Panc1 (cell line): Measurements from ENCODE around the gene FBN1. TPM values are rescaled to one million over a fixed set of nuclear protein-coding genes. Genes with fewer than 3 reads are reported as not detected.
A peak's percentile ranks its signal among the peaks of the same experiment; 100 is the strongest.

Source experiments
- ATAC-seq: fragments of 200-7000 bp; cut with Tn5 transposase; 2 replicates; pipeline ENCODE4 v1.9.1; 2020; ENCODE audit warnings: mild to moderate bottlenecking, moderate library complexity
- Bru-seq: library from RNA; stranded (reverse); fragments of 400-500 nt; gene quantifications from one replicate; lab custom pipeline; 2021; lab: Mats Ljungman, UMichigan
- BruChase-seq, 2 experiments: library from RNA; stranded (reverse); fragments of 400-500 nt; gene quantifications; one replicate each; lab custom pipeline; 2021; lab: Mats Ljungman, UMichigan
- BruUV-seq: library from RNA; stranded (reverse); fragments of 400-500 nt; replicated peaks from 2 replicates; lab custom pipeline; 2021; lab: Mats Ljungman, UMichigan
- CTCF ChIA-PET: fragments of 300-600 bp; sonication (Branson Sonifier 250); formaldehyde crosslinking; loops from one replicate; lab custom pipeline; 2022; ENCODE audit warnings: antibody characterized with exemption; lab: Charles Lee
- POLR2A ChIA-PET: fragments of 300-600 bp; sonication (Branson Sonifier 250); formaldehyde crosslinking; loops from one replicate; lab custom pipeline; 2022; ENCODE audit warnings: antibody characterized with exemption; lab: Charles Lee
- DNase-seq: peaks from one replicate; pipeline ENCODE4 v3.0.0-alpha.2; 2010; ENCODE audit warnings: low read depth, low spot score
- H3K27ac ChIP-seq: 2 replicates; pipeline ENCODE4 v1.5.1; 2011; ENCODE audit warnings: mild to moderate bottlenecking, low read length, inconsistent platforms
- H3K27me3 ChIP-seq: fragments of 200-500 bp; sonication (Bioruptor generic); 2 replicates; pipeline ENCODE4 v1.6.0; 2014; ENCODE audit warnings: low read length, inconsistent platforms; ENCODE audit not compliant: control insufficient read depth, insufficient read depth
- H3K36me3 ChIP-seq: fragments of 200-500 bp; sonication (Bioruptor generic); 2 replicates; pipeline ENCODE4 v1.5.1; 2014; ENCODE audit warnings: inconsistent platforms, mild to moderate bottlenecking, low read length, moderate library complexity; ENCODE audit not compliant: control insufficient read depth, insufficient read depth
- H3K4me1 ChIP-seq: 2 replicates; pipeline ENCODE4 v1.5.1; 2011; ENCODE audit warnings: inconsistent platforms, mild to moderate bottlenecking, low read length, moderate library complexity; ENCODE audit not compliant: control insufficient read depth, insufficient read depth
- H3K4me3 ChIP-seq, 2 experiments: 2 replicates each; pipeline ENCODE4 v1.5.1; 2011 to 2012; ENCODE audit warnings: low read depth in 2 of 2, low read length in 2 of 2, mild to moderate bottlenecking in 2 of 2, inconsistent platforms in 1 of 2, moderate library complexity in 1 of 2
- H3K9me3 ChIP-seq: fragments of 200-500 bp; sonication (Bioruptor generic); 2 replicates; pipeline ENCODE4 v1.5.1; 2014; ENCODE audit warnings: low read depth, mild to moderate bottlenecking, inconsistent platforms, low read length, moderate library complexity; ENCODE audit not compliant: control insufficient read depth, insufficient read depth
- CTCF ChIP-seq: fragments of 450-650 bp; IDR thresholded peaks from 2 replicates; pipeline ENCODE4 v1.5.1; 2017; ENCODE audit warnings: mild to moderate bottlenecking
- POLR2AphosphoS5 ChIP-seq: IDR thresholded peaks from 2 replicates; pipeline ENCODE4 v1.6.1; 2012; ENCODE audit warnings: mild to moderate bottlenecking, low read depth, low read length, moderate library complexity
- REST ChIP-seq, 2 experiments: IDR thresholded peaks; 2 replicates each; pipeline ENCODE4 v1.6.1; 2011 to 2012; ENCODE audit warnings: low read depth in 2 of 2, control low read depth in 1 of 2, low read length in 1 of 2, mild to moderate bottlenecking in 1 of 2, moderate library complexity in 1 of 2; ENCODE audit not compliant: insufficient read depth in 1 of 2
- SIN3A ChIP-seq: IDR thresholded peaks from 2 replicates; pipeline ENCODE4 v1.6.1; 2012; ENCODE audit warnings: low read depth, mild to moderate bottlenecking, low read length, moderate library complexity, borderline replicate concordance; ENCODE audit not compliant: insufficient read depth
- TCF7L2 ChIP-seq: IDR thresholded peaks from 2 replicates; pipeline ENCODE4 v1.6.1; 2011; ENCODE audit warnings: mild to moderate bottlenecking, low read depth, low read length, inconsistent platforms
- in situ Hi-C: cut with HindIII; loops from 2 replicates; pipeline ENCODE4 v1.10.0; 2016; ENCODE audit warnings: low sequenced_read_pairs, low pct_unique_long_range_greater_than_20kb
- intact Hi-C: fragments of 100-400 bp; cut with micrococcal nuclease; formaldehyde crosslinking; loops from one replicate; pipeline ENCODE4 v1.10.0; 2022; ENCODE audit not compliant: unreplicated experiment
- long read RNA-seq: library from polyadenylated mRNA; unstranded; transcript quantifications from one replicate; pipeline ENCODE4 v2.0.0, GENCODE V29; 2021; ENCODE audit not compliant: unreplicated experiment
- polyA plus RNA-seq: library from polyadenylated mRNA; unstranded; fragments of >200 nt; gene quantifications from one replicate; pipeline ENCODE4 v1.2.1, GENCODE V29; 2012; ENCODE audit warnings: missing spikeins; ENCODE audit not compliant: insufficient read length
- total RNA-seq: library from RNA; stranded (reverse); gene quantifications from one replicate; pipeline ENCODE4 v1.2.1, GENCODE V29; 2021; ENCODE audit not compliant: unreplicated experiment

The FBN1 gene
- total RNA-seq = 0.46 TPM
- 0.57 TPM for polyA plus RNA-seq
- Bru-seq, nascent RNA = percentile 19 among the genes with signal in this experiment
- BruChase-seq, experiment 1, labeled RNA remaining after a 2-hour chase = percentile 18 among the genes with signal in this experiment
- percentile 17 among the genes with signal in this experiment for BruChase-seq, experiment 2, labeled RNA remaining after a 6-hour chase
- long read RNA-seq, partial matches to known transcripts = 0 of 1 reads
- long read RNA-seq, other reads (novel, unspliced or antisense) = 1 of 1 reads

- no peaks in the 10 kb centered on the region; the same call in 1 of the 2 replicates for H3K4me1 ChIP-seq
- peak within 1 kb of the TSS; percentile 42 to 56 for H3K4me3 ChIP-seq
- ATAC-seq (peak; percentile 76), DNase-seq (no peak)
- no TSS peak for BruUV-seq
- TF ChIP-seq REST (IDR thresholded peaks at IDR 0.05; ENCODE audit: insufficient read depth in 1 of 2, low read depth in 2 of 2, low read length in 1 of 2) (no peak), CTCF (no peak), POLR2AphosphoS5 (no peak), TCF7L2 (no peak), SIN3A (no peak)
- in situ Hi-C loops = no loop called here
- H3K27me3 ChIP-seq = peaks cover 12% of the 10 kb centered on the region
- H3K27ac ChIP-seq = no peak within 1 kb of the TSS
- intact Hi-C loops = loop anchor here (10.0 kb wide), 1 partner anchor 291 kb away; no protein-coding TSS in a partner anchor
- H3K36me3 ChIP-seq = no peaks in the 10 kb centered on the region
- ChIA-PET CTCF (no interaction called here), POLR2A (no interaction called here)
- H3K9me3 ChIP-seq = no peaks in the 10 kb centered on the region
These were observed at the start of gene FBN1 for GRCh38 chr15:48645558-48646330. FBN1 (minus strand) TSS chr15:48645709; CDS start chr15:48644769, 940 bp downstream.

- no peak for DNase-seq
- H3K27ac ChIP-seq = no peak overlapping the region
- no peak overlapping the region for H3K4me3 ChIP-seq
- ChIA-PET CTCF (interaction anchor here (0.6 kb wide), 1 partner anchor 1497 kb away, joined by 5 read pairs; no protein-coding TSS in a partner anchor), POLR2A (no interaction called here)
- ATAC-seq = no peak
- in situ Hi-C loops (no loop called here), intact Hi-C loops (no loop called here)
- H3K9me3 ChIP-seq = no peaks in the 10 kb centered on the region
- no peaks in the 10 kb centered on the region for H3K4me1 ChIP-seq
- no peak for TF ChIP-seq TCF7L2
- TF ChIP-seq REST (IDR thresholded peaks at IDR 0.05; ENCODE audit: insufficient read depth in 1 of 2, low read depth in 2 of 2, low read length in 1 of 2) = no peak
- TF ChIP-seq CTCF = no peak
- no peak for TF ChIP-seq POLR2AphosphoS5
- no peak for TF ChIP-seq SIN3A
- BruUV-seq = no TSS peak
- H3K36me3 ChIP-seq = no peaks in the 10 kb centered on the region
- no peaks in the 10 kb centered on the region for H3K27me3 ChIP-seq
These were observed 48.0 kb upstream of the FBN1 start for GRCh38 chr15:48693484-48693883.
